Measurements from ENCODE around the gene ARID3A.

The ARID3A gene

DNA sequence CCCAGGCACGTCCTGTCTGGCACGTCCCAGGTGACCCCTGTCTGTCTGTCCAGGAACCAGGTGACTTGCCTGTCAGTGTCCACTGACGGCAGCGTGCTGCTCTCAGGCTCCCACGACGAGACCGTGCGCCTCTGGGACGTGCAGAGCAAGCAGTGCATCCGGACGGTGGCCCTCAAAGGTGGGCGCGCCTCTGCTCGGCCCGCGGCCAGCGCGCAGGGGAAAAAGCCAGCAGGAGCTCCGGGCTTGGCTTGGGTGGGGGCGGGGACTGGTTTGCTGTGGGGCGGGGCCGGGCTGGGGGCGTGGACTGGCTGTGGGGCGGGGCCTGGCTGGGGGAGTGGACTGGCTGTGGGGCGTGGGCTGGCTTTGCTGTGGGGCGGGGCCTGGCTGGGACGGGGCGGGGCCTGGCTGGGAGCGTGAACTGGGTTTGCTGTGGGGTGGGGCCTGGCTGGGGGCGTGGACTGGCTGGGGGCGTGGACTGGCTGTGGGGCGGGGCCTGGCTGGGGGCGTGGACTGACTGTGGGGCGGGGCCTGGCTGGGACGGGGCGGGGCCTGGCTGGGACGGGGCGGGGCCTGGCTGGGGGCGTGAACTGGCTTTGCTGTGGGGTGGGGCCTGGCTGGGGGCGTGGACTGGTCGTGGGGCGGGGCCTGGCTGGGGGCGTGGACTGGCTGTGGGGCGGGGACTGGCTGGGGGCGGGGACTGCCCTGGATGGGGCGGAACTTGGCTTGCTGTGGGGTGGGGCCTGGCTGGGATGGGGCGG, 65.5 kb downstream of the ARID3A start:
- no peak for DNase-seq

GRCh38 chr19:991932-992669, 66.3 kb downstream of the ARID3A start:
- DNase-seq = no peak

- no peak for DNase-seq
Observed at GRCh38 chr19:992670-993055, 66.8 kb downstream of the ARID3A start.

- no peak for DNase-seq
Observed at GRCh38 chr19:993361-993830, 67.6 kb downstream of the ARID3A start.

DNA sequence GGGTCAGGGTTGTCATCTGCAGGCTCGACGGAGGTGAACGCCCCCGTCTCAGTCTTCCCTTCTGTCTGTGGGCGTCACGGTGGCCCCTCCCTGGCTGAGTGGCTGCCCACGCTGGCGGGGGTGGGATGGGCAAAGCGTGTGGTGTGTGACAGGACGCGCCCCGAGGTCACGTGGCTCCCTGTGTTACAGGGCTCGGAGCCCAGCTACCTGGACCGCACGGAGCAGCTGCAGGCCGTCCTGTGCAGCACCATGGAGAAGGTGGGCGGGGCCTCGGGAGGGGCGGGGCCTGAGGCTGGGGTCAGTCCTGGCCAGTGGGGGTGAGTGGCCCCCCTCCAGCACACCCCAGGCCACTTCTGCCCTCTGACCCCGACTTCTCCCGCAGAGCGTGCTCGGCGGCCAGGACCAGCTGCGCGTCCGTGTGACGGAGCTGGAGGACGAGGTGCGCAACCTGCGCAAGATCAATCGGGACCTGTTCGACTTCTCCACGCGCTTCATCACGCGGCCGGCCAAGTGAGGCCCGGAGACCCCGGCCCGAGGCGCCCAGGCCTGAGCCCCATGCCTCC, 68.1 kb downstream of the ARID3A start:
- no peak for DNase-seq

DNA sequence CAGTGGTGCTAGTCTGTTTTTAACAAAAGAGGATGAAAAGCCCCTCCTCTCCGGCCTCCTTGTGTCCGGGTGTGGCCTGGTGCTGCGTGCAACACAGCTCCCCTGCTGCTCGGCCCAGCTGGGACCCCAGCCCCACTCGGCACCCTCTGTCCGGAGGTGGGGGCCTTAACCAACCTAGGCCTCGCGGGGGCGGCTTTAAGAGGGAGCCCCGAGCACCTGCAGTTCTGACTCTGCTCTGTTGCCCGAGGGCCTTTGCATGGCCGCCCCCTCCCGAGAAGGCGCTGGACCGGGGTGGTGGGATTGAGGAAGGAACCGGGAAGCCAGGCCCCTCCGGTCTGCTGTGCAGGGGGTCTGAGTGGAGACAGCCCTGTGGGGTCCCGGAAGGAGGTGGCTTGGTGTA, 68.7 kb downstream of the ARID3A start:
- no peak for DNase-seq

DNA sequence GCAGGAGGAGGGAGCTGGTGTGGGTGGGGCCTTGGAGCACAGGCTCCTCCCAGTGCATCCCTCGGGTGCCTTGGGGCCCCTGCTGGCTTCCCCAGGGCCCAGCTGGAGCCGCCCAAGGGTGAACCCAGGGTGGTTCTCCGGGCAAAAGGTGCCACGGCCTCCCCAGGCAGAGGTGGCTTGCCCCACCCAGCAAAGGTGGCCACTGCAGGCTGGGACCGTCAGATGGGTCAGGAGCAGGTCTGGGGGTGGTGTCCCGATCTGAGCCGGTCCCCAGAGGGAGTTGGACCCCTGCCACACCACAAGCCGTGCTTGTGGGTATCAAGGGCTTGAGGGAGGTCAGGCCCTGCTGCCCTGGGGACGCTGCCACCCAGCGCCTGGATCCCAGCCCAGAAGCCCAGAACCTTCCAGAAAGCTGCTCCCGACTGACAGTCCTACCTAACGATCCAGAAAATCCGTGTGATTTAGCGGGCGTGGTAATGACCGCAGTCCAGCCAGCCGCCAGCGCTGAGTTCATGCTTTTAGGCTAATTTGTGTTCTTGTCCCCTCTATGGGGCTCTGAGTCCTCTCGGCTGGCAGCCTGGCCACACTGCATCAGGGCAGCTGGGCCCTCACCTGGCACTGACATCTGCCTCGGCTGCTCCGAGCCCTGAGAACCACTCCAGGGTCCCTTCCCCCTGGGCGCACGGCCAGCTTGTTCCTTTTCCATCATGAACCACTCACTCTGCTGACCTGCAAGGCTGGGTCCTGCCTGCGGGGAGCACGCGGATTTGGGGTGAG, 69.4 kb downstream of the ARID3A start:
- DNase-seq = no peak

- DNase-seq = no peak
Observed at GRCh38 chr19:996051-996838, 70.4 kb downstream of the ARID3A start.

DNA sequence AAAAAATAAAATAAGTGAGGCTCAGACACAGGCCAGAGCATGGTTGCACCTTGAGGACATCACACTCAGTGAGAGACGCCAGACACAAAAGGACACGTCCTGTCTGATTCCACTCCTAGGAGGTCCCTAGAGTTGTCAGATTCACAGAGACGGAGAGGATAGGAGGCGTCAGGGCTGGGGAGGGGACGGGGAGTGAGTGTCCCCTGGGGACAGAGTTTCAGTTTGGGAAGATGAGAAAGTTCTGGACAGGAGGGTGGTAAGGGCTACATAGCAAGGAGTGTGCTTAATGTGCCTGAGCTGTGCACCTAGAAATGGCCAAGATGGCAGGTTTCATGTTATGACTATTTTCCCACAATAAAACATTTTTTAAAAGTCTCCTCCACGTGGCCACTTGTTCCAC, 72.2 kb downstream of the ARID3A start:
- no peak for DNase-seq

GRCh38 chr19:999379-999719, 73.5 kb downstream of the ARID3A start:
- DNase-seq = no peak

- no peak for DNase-seq
Observed at GRCh38 chr19:1000095-1000494, 74.3 kb downstream of the ARID3A start, which contains the start of gene GRIN3B. Gene GRIN3B, plus strand, starts transcription at chr19:1000419. Its CDS starts 19 bp downstream, at chr19:1000438.

DNA sequence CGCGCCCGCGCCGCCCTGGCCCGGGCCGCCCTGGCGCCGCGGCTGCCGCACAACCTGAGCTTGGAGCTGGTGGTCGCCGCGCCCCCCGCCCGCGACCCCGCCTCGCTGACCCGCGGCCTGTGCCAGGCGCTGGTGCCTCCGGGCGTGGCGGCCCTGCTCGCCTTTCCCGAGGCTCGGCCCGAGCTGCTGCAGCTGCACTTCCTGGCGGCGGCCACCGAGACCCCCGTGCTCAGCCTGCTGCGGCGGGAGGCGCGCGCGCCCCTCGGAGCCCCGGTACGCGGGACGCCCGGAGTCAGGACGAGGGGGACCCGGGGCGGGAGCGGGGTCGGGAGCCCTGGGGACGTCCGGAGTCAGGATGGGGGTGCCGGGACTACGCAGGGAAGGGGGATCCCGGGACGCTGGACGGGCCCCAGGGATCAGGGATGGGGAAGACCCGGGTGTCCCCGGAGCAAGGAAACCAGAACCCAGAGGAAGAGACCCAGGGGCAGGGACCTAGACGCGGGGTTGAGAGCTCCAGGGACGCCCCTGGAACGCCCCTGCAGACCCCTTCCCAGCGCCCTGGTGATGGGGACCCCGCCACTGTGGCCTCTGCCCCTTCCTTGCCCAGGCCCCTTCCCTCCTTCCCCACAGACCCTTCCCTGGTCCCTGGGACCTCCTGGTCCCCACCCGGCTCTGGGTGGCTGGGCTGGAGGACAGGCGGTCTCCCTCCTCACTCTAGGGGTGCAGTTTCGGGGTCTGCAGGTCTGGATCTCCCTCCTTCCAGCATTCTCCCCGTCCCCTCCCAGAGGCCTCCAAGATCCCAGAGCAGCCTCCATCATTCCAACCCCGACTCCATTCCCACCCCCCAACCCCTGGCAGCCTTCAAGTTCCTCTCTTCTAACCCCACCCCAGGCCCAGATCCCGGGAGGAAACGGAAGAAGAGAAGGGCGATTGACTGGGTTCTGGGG, 75.0 kb downstream of the ARID3A start:
- DNase-seq = no peak

DNA sequence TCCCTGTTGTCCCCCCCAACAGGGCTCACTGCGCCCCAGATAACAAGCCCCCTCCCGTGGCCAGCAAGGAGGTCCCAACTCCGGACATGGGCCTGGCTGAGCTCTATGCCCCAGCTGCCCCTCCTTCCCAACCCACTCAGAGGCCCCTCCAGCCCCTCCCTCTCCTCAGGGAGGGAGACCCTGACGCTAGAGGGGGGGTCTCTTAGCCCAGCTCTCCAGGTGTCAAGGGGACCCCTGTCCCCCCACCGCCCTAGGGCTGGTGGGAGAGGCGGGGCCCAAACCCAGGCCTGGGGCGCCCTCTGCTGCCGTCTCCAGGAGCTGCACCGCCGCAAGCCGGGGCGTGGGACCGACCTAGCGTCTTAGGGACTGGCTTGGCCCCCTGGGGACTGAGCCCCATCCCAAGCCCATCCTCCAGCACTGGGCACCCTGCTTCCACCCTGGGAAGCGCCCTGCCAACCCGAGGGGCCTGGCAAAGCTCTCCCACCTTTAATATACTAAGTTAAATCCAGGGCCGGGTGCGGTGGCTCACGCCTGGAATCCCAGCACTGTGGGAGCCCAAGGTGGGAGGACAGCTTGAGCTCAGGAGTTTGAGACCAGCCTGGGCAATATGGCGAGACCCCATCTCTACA, 75.8 kb downstream of the ARID3A start:
- no peak for DNase-seq

GRCh38 chr19:1002600-1002999, 76.8 kb downstream of the ARID3A start:
- DNase-seq = no peak

GRCh38 chr19:1003283-1003682, 77.4 kb downstream of the ARID3A start:
- no peak for DNase-seq

DNA sequence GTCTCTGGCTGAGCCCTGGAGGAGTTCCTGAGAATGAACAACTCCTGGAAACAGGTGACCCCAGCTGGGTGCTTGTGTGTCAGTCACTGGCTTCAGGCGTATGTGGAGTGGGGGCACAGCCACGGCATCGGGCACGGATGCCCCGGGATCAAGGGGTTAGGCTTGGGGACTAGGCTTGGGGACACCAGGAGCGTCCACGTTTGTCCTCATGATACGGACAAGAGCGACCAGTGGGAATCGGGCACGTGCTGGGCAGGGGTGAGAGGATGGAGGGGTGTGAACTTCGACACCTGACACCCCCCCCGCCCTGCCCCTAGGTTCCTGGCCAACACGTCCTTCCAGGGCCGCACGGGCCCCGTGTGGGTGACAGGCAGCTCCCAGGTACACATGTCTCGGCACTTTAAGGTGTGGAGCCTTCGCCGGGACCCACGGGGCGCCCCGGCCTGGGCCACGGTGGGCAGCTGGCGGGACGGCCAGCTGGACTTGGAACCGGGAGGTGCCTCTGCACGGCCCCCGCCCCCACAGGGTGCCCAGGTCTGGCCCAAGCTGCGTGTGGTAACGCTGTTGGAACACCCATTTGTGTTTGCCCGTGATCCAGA, 78.5 kb downstream of the ARID3A start:
- DNase-seq = no peak

DNA sequence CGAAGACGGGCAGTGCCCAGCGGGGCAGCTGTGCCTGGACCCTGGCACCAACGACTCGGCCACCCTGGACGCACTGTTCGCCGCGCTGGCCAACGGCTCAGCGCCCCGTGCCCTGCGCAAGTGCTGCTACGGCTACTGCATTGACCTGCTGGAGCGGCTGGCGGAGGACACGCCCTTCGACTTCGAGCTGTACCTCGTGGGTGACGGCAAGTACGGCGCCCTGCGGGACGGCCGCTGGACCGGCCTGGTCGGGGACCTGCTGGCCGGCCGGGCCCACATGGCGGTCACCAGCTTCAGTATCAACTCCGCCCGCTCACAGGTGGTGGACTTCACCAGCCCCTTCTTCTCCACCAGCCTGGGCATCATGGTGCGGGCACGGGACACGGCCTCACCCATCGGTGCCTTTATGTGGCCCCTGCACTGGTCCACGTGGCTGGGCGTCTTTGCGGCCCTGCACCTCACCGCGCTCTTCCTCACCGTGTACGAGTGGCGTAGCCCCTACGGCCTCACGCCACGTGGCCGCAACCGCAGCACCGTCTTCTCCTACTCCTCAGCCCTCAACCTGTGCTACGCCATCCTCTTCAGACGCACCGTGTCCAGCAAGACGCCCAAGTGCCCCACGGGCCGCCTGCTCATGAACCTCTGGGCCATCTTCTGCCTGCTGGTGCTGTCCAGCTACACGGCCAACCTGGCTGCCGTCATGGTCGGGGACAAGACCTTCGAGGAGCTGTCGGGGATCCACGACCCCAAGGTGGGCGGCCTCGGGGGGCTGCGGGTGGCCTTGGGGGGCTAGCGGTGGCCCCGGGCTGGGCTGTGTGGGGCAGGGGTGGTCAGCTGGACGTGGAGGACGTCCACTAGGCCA, 79.2 kb downstream of the ARID3A start:
- no peak for DNase-seq

GRCh38 chr19:1006711-1007398, 81.0 kb downstream of the ARID3A start:
- DNase-seq = no peak
